ENCODE measurements around the gene TM4SF4. TPM values are rescaled to one million over a fixed set of nuclear protein-coding genes. Genes with fewer than 3 reads are reported as not detected.
A peak's percentile ranks its signal among the peaks of the same experiment; 100 is the strongest.

Gene TM4SF4
- total and polyA plus RNA-seq, 2 of the 8 experiments (the other 6 are each of a cell fraction or from before 2014, with no cell fraction given): not detected

DNA sequence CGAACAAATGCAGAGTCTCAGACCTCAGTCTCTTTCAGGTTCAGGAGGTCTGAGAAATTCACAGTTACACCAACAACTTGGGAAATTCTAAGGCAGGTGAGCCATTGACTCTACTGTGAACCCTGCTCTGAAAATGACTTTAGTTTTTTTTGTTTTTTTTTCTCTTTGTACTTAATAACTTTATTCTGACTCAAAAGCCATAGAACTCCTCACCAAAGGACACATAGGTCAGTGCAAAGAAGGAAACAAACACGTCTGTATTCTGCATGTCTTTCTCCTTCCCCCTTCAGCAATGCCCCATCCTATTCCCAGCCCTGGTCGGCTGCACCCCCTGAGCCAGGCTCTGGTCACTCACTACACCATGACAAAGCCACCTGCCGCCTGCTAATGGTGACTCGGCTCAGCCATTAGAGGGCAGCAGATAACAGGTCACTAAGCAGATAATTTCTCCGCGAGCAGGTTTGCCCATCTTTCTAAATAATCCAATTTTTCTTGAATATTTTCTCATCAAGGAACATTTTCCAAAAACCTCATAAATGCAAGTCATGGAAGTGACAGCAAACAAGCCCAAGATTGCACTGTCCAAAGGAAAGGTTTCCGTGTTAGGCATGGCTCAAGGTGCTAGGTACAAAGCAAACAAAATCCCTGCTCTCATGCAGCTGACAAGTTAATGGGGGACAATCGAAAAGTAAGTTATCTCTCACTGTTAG, 37.7 kb downstream of the TM4SF4 start (continued):
- no peak for TF ChIP-seq KDM5A (IDR thresholded peaks at IDR 0.05; ENCODE audit: low read length)
- TF ChIP-seq RAD21 (IDR thresholded peaks at IDR 0.05 in 1 of 2, conservative IDR thresholded peaks at IDR 0.05 in 1 of 2; ENCODE audit: low read depth in 2 of 2, low read length in 2 of 2): peak; percentile 92 to 93
- no peak for TF ChIP-seq SIX5 (IDR thresholded peaks at IDR 0.05; ENCODE audit: low read depth, low read length)
- peak; percentile 35; the same call in 1 of the 2 replicates for TF ChIP-seq YY1 (IDR thresholded peaks at IDR 0.05; ENCODE audit: low read depth, low read length)

All from H1 (cell line).